Liver (tissue), 3 donors: ENCODE measurements around the gene TXNRD2.

Experiments
- GABPA ChIP-seq, 2 donors: IDR thresholded peaks in 1 of 2; conservative IDR thresholded peaks in 1 of 2; 2 replicates each; pipeline ENCODE4 v1.6.1; 2016; ENCODE audit warnings: antibody characterized with exemption in 2 of 2, mild to moderate bottlenecking in 1 of 2, moderate library complexity in 1 of 2
- RXRA ChIP-seq, 2 donors: IDR thresholded peaks; 2 replicates each; pipeline ENCODE4 v1.6.1; 2017 to 2018; ENCODE audit warnings: antibody characterized with exemption in 2 of 2, mild to moderate bottlenecking in 1 of 2
- SP1 ChIP-seq: IDR thresholded peaks from 2 replicates; pipeline ENCODE4 v1.6.1; 2018; ENCODE audit warnings: antibody characterized with exemption, mild to moderate bottlenecking
- TAF1 ChIP-seq: conservative IDR thresholded peaks from 2 replicates; pipeline ENCODE4 v1.6.1; 2016; ENCODE audit warnings: antibody characterized with exemption, mild to moderate bottlenecking
- YY1 ChIP-seq: IDR thresholded peaks from 2 replicates; pipeline ENCODE4 v1.6.1; 2016; ENCODE audit warnings: antibody characterized with exemption, mild to moderate bottlenecking
- TF ChIP-seq, protein P1 (sequence below): fragments of 150-350 bp; IDR thresholded peaks from 2 replicates; pipeline ENCODE4 v1.5.1; 2017; ENCODE audit warnings: improper control_type of control experiment, low read depth, low read length; ENCODE audit not compliant: missing input control
- TF ChIP-seq, protein P2 (sequence below): IDR thresholded peaks from 2 replicates; pipeline ENCODE4 v1.6.1; 2016; ENCODE audit warnings: antibody characterized with exemption
- TF ChIP-seq, protein P3 (sequence below): IDR thresholded peaks from 2 replicates; pipeline ENCODE4 v1.6.1; 2016; ENCODE audit warnings: antibody characterized with exemption, mild to moderate bottlenecking
- donor health status: healthy.
- donor health status: healthy.

DNA sequence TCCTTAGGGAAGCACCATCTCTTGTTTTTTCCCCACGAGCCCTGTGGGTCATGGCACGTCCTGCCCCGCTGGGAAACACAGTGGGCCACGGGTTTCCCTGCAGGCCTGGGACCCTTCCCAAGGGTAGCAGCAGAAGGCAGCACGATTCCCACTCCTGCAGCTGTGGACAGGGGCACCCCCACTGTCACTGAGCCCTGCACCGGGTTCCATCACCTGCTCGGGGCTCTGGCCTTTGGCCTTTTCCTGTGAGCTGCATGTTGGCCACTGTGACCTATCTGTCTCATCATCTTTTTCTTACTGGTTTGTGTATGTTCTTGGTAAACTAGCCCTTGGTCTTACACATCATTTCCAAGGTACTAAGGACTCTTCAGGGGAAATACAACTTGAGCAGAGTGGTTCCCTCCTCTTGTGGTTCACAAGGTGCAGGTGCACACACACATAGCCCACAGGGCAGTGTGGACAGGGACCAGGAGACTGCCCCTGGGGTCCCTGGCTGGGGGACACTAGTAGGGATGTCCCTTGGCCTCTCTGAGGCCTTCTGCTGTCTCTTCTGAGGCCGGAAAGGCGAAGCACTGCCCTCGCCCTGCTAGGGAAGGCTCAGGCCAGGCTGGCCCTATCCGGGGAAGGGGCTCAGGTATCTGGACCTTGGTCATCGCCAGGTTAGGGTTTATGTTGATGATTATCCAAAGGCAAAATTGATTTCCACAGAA, 19.0 kb upstream of the TXNRD2 start:
- TF ChIP-seq, protein P1, sequence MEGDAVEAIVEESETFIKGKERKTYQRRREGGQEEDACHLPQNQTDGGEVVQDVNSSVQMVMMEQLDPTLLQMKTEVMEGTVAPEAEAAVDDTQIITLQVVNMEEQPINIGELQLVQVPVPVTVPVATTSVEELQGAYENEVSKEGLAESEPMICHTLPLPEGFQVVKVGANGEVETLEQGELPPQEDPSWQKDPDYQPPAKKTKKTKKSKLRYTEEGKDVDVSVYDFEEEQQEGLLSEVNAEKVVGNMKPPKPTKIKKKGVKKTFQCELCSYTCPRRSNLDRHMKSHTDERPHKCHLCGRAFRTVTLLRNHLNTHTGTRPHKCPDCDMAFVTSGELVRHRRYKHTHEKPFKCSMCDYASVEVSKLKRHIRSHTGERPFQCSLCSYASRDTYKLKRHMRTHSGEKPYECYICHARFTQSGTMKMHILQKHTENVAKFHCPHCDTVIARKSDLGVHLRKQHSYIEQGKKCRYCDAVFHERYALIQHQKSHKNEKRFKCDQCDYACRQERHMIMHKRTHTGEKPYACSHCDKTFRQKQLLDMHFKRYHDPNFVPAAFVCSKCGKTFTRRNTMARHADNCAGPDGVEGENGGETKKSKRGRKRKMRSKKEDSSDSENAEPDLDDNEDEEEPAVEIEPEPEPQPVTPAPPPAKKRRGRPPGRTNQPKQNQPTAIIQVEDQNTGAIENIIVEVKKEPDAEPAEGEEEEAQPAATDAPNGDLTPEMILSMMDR: no peak
- TF ChIP-seq, protein P2, sequence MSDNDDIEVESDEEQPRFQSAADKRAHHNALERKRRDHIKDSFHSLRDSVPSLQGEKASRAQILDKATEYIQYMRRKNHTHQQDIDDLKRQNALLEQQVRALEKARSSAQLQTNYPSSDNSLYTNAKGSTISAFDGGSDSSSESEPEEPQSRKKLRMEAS: no peak
- TF ChIP-seq GABPA (IDR thresholded peaks at IDR 0.05 in 1 of 2, conservative IDR thresholded peaks at IDR 0.05 in 1 of 2) (no peak), SP1 (no peak), RXRA (IDR thresholded peaks at IDR 0.05) (no peak), YY1 (no peak), TAF1 (no peak)
- TF ChIP-seq, protein P3, sequence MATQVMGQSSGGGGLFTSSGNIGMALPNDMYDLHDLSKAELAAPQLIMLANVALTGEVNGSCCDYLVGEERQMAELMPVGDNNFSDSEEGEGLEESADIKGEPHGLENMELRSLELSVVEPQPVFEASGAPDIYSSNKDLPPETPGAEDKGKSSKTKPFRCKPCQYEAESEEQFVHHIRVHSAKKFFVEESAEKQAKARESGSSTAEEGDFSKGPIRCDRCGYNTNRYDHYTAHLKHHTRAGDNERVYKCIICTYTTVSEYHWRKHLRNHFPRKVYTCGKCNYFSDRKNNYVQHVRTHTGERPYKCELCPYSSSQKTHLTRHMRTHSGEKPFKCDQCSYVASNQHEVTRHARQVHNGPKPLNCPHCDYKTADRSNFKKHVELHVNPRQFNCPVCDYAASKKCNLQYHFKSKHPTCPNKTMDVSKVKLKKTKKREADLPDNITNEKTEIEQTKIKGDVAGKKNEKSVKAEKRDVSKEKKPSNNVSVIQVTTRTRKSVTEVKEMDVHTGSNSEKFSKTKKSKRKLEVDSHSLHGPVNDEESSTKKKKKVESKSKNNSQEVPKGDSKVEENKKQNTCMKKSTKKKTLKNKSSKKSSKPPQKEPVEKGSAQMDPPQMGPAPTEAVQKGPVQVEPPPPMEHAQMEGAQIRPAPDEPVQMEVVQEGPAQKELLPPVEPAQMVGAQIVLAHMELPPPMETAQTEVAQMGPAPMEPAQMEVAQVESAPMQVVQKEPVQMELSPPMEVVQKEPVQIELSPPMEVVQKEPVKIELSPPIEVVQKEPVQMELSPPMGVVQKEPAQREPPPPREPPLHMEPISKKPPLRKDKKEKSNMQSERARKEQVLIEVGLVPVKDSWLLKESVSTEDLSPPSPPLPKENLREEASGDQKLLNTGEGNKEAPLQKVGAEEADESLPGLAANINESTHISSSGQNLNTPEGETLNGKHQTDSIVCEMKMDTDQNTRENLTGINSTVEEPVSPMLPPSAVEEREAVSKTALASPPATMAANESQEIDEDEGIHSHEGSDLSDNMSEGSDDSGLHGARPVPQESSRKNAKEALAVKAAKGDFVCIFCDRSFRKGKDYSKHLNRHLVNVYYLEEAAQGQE: no peak
